Cardiac septum (tissue), 1 donor: ENCODE data around the gene HCN2. TPM values are rescaled to one million over a fixed set of nuclear protein-coding genes. Genes with fewer than 3 reads are reported as not detected.
"Not testable (repeated sequence)": the region's sequence is repeated elsewhere in the genome, so short reads cannot be mapped to it uniquely, and the experiment has no call there.

Experiments used
- DNase-seq: peaks from one replicate; pipeline ENCODE4 v3.0.0-alpha.2; 2020; ENCODE audit warnings: low spot score
- intact Hi-C: fragments of 100-400 bp; cut with DNase I; formaldehyde crosslinking; loops from one replicate; pipeline ENCODE4 v1.14.0; 2022
- total RNA-seq: library from RNA; stranded (reverse); fragmentation: NEBNext Ultra II Directional; extraction: Animal tissue kit (Norgen Biotek cat#: 25700); gene quantifications from one replicate; pipeline ENCODE4 v1.2.1, GENCODE V29; 2021
- donor health status: DM: no; HTN: no; CAD: no.

Gene HCN2
- total RNA-seq, 1 donor from 2014 or later = 12.0 TPM

DNA sequence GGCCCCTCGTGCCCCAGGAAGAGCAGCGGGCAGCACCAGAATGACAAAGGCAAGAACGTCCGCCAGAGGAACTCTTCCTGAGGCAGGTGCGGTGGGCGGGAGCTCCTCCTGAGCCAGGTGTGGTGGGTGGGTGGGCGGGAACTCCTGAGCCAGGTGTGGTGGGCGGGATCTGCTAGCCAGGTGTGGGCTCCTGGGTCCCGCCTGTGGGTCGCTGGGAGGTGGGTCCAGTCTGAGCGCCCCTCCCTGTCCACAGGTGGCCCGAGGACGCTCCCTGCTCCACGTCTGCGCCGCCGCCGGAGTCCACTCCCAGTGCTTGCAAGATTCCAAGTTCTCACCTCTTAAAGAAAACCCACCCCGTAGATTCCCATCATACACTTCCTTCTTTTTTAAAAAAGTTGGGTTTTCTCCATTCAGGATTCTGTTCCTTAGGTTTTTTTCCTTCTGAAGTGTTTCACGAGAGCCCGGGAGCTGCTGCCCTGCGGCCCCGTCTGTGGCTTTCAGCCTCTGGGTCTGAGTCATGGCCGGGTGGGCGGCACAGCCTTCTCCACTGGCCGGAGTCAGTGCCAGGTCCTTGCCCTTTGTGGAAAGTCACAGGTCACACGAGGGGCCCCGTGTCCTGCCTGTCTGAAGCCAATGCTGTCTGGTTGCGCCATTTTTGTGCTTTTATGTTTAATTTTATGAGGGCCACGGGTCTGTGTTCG lies 7.0 kb upstream of the HCN2 start:
- DNase-seq = no peak
- intact Hi-C loops = no loop called here

DNA sequence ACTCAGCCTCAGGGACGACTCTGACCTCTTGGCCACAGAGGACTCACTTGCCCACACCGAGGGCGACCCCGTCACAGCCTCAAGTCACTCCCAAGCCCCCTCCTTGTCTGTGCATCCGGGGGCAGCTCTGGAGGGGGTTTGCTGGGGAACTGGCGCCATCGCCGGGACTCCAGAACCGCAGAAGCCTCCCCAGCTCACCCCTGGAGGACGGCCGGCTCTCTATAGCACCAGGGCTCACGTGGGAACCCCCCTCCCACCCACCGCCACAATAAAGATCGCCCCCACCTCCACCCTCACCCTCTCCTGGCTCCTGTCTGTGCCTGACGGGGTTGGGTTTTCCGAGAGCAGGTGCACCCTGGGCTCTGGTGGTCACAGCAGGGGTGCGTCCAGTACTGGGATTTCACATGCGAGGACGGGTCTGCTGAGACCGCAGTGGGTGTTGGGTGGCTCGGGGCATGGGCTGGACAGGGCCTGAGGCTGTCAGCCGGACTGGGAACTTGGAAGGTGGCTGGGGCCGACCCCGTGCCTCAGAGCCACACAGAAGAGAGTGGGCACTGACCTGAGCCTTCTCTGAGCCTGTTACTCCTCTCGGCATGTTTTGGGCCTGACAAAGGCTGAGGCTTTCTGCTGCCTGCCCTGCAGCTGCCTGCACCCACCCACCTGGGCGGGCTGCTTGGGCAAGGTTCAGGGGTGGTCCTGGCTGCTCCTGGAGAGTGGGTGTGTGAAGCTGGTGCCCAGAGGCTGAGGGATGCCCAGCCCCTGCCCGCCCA lies 6.3 kb upstream of the HCN2 start:
- no peak for DNase-seq

DNA sequence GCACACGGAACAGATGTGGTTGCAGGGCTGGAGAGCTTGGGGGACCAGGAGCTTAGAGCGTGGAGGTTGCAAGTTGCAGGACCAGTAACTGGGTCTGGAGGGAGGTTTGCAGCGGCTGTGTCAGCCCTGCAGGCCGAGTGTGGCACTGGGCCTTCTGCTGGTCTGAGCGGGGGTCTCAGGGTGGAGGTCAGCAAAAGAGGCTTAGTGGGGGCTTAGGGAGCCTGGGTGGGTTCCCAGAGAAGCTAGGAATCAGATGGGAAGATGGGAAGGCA lies 5.8 kb upstream of the HCN2 start:
- DNase-seq = no peak
- intact Hi-C loops = no loop called here

More for the DNA sequence above, 6.3 kb upstream of the HCN2 start:
- intact Hi-C loops = no loop called here

DNA sequence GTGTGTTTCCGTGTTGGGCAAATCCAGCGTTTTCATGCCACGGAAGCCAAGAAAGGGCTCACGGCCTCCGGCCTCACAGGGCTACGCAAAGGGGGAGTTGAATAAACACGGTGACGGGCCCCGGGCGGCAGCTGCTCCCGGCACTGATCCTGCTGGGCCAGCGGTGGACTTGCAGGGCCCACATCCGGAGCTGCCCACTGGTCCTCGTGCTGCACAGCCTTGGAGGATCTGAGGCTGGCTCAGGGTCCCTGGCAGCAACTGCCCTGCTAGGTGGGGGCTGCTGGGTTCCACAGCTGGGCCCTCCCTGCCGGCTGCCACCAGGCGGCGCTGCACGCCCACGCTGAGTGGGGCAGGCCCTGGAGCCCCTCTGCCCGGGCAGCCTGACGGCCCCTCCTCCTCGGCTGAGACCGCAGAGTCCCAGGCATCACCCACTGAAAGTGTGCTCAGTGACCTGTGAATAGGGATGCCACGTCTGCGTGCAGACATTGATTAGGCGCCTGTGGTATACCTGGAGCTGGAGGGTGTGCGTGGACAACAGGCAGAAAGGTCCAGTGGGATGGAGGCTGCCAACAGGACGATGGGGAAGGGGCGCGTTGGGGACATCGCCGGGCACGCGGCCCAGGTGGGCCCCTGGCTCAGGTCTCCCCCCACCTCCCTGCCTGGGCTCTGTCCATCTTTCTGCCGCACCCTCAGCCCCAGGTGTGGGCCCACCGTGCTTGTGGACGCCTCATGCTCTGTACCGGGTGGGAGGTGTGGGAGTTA lies 5.3 kb upstream of the HCN2 start:
- no peak for DNase-seq
- intact Hi-C loops = no loop called here

DNA sequence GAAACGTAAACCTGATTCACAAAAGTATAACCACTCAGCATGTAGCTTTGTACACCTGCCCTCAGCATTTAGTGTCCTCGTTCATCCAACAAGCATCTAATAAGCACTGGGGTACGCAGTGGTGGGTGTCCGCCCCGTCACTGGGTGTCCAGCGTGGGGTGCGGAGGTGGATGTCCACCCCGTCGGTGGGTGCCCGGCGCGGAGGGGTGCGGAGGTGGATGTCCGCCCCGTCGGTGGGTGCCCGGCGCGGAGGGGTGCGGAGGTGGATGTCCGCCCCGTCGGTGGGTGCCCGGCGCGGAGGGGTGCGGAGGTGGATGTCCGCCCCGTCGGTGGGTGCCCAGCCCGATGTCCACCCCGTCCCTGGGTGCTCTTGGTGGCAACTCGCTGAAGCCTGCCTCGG lies 4.5 kb upstream of the HCN2 start:
- DNase-seq, intact Hi-C loops: not testable (repeated sequence)

DNA sequence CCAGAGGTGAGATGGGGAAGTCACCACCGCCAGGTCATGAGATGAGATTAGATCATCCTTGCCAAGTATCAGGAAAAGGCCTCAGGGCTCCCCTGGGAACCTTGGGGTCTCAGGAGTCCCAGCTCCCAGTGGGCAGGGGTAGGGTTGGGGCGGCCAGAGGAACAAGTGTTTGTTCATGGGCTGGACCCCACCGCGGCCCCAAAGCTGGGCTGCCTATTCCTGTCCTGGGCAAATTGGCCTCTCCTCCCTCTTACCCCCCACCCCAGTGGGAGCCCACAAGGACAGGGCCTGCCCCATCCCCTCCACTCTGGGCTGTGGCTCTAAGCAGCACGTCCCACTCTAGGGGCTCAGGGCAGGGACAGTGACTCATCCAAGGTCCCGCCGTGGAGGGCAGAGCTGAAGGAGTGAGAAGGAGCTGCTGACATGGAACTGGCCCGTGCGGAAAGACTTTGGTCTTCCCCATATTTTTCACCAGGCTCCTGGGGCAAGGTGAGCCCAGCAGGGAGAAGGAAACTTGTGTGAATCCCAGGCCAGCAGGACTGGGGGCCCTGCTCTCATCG lies 4.0 kb upstream of the HCN2 start:
- intact Hi-C loops = no loop called here
- DNase-seq = no peak

DNA sequence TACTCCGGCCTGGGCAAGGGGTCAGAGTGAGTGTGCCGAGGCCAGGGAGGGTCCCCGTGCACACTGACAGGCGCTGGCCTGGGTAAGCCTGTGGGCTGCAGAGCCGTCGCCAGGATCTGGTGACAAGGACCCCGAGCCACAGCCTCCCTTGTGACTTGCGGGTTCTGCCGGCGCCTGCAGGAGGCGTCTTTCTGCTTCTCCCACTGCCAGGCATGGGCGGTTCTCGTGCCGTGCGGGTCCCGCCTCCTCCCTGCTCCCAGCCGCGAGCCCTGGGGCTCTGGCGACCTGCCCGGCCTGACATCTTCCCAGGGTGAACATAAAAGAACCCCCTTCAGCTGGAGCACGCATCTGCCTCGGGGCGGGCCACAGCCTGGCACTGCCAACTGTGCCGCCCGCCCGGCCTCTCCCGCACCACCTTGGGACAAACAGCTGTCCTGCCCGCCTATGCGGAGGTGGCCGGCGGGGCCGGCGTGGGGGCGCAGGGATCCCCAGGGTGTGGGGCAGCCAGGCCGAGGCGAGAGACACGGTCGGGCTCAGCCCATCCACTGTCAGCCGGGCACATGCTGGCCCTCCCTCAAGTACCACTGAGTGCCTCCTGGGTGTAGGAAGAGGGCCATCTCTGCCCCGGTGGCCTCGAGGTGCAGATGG lies 1.5 kb upstream of the HCN2 start:
- no peak for DNase-seq
- intact Hi-C loops = no loop called here

DNA sequence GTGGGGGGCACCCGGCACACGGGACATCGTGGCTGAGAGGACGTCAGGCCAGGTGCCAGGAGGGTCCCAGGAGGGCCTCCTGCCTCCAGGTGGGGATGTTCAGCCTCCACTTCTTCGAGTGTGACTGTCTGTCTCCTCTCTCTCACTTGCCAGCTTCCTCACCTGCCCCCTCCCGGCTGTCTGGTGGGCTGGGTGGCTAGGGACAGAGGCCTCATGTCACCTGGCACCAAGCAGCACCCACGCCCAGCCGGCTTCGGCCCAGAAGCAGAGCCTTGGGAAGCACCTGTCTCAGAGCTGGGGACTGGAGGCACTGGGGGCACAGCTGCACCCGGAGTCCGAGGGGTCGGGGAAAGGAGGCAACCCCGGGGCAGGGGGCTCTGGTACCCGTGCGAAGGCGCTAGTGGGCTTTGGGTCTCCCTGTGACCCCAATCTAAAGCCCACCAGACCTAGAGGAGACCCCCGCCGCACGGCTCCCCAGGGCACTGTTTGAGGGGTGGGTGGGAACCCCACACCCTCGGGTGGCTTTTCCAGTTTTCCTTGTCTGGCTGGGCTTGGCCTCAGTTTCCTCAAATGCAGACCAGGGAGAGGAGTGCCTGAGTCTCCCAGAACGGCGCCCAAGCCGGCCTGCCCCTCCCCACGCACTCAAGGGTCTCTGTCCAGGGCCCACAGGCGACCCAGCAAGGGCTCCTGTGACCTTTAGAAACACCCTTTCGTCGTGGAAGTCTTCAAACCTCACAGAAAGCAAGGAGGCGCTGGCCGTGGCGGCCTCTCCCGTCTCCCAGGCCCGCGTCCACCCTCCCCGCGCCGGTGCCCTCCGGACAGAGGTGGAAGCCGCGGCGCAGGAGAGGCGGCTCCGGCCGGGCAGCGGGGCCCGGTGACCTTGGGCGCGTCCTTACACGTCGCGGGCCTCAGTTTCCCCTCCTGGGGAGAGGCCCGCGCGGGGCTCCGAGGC lies 664 bp upstream of the HCN2 start:
- no peak for DNase-seq
- intact Hi-C loops = no loop called here

DNA sequence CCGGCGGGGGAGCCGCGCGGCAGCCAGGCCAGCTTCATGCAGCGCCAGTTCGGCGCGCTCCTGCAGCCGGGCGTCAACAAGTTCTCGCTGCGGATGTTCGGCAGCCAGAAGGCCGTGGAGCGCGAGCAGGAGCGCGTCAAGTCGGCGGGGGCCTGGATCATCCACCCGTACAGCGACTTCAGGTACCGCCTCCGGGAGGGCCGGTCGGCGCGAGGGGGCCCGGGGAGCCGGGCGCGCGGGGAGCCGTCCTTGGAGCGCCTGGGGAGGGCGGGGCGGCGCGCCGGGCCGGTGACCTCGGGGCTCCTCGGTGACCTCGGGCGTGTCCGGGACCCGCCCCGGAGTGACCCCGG lies 690 bp downstream of the HCN2 start:
- intact Hi-C loops = no loop called here
- DNase-seq = no peak

DNA sequence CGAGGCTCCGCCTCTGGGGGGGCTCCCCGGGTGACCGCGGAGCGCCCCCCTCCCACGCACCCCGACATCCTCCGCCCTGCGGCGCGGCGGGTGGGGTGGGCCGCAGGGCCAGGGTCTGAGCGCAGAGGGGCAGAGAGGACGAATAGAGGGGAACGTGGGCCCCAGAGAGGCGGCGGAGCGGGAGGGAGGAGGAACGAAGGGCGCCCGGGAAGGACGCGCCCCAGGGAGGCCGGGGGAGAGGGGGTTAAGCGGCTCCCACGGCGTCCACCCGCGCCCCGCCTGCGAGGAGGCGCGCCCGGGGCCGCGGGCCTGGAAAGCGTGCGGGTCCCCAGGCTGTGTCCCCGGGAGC lies 1.0 kb downstream of the HCN2 start:
- intact Hi-C loops = no loop called here
- no peak for DNase-seq

DNA sequence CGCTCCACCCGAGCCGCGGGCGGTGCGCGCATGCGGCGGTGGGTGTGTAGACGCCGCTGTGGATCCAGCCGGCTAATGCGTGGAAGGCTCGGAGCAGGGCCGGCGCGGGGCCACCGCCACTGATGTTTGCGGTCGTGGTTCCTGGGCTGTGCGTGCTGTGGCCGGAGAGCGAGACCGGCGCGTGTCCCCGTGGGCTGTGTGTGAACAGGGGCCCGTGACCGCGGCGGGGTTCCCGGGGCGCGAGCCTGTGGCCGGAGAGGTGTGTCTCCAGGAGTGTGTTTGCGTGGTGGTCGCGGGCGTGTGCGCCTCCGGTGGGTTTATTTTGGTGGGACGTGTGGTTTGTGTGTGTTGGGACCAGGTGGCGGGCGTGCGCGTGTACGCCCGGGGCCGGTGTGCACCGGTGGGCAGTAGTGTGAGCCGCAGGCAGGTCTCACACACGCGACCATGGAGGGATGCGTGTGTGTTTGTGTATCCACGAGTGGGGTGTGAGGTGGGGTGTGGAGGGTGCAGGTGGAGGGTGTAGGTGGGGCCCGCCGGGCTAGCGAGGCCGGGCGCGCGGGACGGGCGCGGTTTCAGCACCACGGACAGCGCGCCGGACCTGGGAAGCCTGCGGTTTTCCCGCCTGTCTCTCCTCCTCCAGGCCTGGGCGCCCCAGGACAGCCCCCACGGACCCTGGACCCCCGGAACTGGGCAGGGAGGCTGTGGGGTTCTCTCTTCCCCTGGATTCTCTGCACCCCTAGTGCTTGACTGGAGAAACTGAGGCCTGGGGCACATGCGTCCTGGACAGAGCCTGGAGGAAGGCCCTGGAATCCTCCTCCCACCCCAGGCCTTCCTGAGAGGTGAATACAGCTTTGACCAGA lies 1.6 kb downstream of the HCN2 start:
- intact Hi-C loops = no loop called here
- DNase-seq = no peak

DNA sequence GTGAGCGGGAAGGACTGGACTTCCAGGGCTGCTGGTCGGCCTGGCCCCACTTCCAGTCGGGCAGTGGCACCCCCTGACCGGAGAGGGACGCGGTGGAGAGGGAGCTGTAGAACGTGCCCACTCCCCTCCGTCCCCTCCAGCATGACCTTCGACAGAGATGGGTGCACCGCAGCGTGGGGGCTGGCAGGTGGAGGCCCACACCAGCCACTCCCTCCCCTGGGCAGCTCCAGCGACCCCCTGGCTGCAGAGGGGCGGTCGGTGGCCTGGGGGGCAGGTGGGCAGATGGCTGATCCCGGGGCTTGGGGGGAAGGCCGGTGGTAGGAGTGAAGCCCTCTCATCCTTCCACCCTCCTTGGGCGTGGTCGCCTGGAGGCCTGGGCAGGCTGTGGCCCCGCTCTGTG lies 2.4 kb downstream of the HCN2 start:
- no peak for DNase-seq
- intact Hi-C loops = no loop called here

DNA sequence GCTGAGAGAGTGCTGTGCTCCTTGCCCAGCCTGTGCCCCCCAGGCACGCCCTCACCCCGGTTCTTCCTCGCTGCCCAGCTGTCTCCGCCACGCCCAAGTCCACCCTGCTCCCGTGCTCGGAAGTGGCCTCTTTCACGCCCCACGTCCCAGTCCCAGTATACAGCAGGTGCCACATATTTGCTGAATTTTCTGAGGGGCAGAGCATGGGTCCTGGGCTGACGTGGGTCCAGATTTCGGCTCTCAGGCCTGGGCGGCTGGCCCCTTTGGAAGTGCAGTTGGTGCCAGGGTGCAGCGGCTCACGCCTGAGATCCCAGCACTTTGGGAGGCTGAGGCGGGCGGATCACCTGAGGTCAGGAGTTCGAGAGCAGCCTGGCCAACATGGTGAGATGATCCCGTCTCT lies 3.4 kb downstream of the HCN2 start:
- intact Hi-C loops = no loop called here
- DNase-seq = no peak

DNA sequence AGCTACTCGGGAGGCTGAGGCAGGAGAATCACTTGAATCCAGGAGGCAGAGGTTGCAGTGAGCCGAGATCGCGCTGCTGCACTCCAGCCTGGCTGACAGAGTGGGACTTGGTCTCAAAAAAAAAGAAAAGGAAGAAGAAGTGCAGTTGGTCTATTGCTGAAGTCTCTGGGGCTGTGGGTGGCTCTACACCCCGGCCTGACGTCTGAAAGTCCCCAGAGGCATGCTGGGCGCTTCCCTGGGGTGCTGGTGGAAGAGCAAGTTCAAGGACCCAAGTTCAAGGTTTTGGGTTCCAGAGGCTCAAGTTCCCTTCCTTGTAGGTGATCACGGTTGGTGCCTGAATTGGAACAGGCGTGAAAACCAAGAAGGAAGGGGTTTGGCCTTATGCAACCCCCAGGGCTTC lies 3.8 kb downstream of the HCN2 start:
- no peak for DNase-seq
- intact Hi-C loops = no loop called here

DNA sequence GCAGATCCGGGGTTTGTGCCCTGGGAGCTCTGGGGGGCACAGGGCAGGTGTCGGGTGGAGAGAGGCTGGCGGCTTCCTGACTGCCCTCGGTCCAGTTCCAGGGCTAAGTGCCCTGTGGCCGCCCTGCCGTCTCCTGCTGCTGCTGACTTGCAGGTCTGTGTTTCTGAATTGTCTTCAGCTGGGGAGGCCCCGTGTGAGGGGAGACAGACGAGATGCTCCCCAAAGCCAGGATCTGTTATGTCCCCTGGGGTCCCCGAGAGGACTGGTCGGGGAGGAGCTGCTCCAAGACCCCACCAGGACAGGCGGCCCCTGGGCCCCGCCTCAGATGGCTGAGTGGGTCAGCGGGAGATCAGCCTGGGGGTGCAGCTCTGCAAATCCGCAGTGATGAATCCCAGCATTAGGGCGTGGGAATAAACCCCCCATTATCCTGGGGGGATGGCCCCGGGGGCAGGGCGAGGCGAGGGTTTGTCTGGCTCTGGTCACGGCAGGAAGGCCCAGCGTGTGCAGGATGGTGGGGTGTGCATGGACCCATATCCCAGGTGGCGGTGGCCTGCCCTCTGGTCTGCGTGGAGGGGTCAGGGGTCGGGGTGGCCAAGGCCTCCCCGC lies 4.7 kb downstream of the HCN2 start:
- intact Hi-C loops = no loop called here
- no peak for DNase-seq

DNA sequence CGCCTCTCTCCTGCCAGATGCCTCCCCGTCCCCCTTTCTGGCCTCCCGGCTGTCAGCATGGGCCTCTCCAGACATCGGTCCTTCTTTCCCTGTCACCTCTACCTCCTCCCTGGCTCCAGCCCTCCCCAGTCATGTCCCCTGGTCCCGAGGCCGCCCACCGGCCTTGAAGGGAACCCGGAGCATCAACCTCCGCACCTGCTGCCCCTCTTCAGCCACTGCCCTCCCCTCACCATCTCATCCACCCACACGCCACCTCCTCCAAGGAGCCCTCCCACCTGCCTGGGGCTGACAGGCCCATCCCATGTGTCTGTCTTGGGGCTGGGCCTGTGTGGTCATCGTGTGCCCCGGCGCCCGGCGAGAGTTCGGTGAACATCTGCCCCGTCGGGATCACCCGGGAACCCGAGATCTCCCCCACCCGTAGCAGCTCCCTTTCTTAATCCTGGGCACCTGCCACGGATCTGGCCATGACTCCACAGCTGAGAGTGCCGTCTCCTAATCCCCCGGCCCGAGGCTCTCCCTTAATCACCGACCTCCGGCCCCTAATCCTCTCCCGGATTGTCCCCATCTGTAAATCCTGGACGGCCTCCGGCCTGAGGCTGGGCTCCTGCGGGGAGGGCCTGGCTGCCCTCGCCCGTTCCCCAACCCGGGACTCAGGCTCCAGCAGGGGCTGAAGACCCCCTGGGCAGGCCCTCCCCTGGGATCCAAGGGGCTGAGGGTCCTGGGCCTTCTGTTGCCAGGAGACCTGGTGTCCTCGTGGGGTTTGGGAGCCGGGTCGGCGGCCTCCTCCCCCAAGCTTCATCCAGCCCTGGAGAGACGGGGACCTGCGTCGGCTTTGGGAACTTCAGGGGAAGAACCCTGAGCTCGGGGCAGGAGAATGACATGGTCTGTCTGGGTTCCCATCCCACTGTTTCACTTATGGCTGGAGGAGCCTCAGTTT lies 5.9 kb downstream of the HCN2 start:
- intact Hi-C loops = no loop called here
- no peak for DNase-seq

DNA sequence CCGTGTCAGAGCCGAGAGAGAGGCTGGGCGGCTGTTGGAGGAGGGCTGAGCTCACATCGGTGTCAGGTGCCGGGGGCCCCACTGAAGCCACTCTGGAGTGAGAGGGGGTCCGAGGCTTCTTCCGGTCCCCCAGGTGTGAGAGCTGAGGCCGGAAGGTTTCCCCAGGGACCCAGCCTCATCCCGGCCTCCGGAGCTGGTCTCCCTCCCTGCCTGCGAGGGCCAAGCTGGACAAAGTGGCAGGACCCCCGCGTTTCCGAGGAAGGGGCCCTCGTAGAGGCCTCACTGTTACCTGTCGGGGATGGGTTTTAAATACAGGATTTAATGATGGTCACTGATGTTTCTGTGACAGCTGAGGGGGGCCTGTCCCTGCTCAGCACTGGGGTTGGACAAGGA lies 6.6 kb downstream of the HCN2 start:
- intact Hi-C loops = no loop called here
- DNase-seq = no peak
